NK-92 (cell line): Measurements from ENCODE around the gene NOD2.

Experiments used
- DNase-seq: peaks from one replicate; lab custom pipeline; 2025; ENCODE audit not compliant: unreplicated experiment; lab: John Stamatoyannopoulos, UW

Gene NOD2

DNA sequence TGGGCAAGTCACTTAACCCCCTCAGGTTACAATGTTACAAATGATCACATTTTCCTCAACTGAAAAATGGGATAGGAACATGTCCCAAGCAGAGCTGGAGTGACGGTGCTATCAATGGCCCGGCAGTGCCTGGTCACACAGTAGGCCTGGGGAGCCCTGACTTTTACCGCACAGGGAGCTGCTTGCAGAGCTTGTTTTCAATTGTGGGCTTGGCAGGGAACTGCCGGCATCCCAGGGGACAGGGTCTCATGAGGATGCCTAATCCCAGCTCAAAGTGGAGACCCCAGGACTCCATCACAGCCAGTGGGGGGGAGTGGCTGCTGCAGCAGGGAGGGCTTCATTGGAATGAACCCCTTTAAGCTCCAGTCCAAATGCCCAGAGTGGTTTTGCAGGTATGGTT is 23.7 kb upstream of the NOD2 start:
- no peak for DNase-seq

DNA sequence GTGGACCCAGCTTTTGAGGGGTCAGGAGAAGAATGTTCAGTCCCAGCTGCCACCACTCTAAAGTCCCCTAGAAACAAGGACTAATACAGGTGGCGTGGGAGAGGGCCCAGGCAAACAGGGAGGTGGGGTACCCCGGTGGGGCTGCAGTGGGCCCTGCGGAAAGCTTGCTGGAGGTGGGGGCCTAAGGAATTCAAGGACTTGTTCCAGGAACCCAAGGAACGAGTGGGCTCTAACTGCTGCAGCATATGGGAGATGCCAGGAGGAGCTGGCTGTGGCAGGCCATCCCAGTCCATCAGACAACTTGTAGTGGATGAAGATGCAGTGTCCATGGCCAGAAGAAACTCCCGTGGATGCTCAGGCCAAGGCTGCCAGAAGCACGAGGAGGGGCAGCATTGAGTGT is 22.9 kb upstream of the NOD2 start:
- DNase-seq: no peak

DNA sequence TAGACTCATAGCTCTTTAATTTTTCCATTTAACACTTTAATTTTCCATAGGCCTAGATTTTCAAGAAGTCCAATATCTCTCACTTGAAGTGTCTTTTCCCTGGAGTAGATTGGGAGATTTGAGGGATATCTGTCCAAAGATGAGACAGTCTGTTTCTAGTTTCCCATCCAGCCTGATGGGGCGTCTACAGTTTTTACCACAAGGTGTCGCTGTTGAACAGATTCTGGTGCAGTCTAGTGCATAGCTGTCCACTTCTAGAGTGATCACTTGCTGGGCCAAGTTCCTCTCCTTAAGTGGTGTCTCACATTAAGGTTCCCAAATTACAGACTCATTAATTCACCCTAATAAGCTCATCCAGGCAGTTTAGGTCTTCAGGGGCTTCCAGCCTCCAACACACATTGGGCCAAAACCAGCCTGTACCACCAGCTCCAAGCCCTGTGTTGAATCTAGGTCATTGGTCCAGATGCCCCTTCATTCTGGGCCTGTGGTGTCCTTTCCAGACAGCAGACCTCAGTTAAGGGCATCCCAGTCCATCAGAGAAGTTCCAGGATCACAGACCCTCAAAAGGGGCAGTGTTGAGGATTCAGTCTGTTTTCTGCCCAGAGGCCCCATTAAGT is 21.7 kb upstream of the NOD2 start:
- DNase-seq: no peak

DNA sequence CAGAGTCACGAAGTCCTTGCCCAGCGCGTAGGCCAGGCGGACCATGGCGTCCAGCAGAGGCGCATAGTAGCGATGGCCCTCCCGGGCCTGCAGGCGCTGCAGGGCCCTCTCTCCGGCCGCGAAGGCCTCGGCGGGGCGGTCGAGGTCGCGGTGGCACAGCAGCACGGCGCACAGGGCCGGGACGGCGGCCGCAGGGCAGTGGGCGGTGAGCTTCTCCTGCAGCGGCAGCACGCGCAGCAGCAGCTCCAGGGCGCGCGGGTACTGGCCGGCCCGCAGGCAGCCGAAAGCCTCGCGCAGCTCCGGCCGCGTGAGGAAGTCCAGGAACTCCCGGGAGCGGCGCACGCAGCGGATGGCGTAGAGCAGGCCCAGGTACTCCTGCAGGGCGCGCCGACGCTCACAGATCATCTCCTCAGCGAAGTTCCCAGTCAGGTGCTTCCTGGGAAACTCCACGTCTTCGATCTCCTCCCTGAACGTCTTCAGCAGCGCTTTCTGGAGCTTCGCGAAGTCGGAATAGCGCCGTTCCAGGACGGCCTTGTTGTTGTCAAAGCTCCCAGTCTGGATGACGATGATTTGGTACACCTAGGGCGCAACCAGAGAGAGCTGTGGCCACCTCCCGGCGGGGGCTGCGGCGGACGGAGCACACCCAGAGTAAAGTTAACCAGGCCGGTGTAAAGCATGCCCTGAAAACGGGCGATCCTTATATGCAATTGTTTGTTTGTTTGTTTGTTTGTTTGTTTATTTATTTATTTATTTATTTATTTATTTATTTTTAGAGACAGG is 19.7 kb upstream of the NOD2 start:
- DNase-seq: no peak

DNA sequence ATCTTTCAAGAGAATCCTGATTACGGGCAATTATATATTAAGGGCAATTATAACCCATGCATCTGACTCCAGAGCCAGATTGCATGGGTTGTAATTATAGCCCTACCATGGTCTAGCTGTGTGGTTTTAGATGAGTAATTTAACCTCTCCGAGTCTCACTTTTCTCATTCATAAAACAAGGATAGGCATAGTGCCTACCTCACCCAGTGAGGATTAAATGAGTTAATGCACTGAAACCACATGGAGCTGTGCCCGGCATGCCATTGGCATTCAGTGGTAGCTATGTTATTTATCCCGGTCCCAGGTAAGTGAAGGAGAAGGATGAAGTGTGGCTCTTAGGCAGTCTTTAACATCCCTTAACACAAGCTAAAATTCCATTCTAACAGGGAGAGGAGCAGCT is 18.6 kb upstream of the NOD2 start:
- DNase-seq: no peak

DNA sequence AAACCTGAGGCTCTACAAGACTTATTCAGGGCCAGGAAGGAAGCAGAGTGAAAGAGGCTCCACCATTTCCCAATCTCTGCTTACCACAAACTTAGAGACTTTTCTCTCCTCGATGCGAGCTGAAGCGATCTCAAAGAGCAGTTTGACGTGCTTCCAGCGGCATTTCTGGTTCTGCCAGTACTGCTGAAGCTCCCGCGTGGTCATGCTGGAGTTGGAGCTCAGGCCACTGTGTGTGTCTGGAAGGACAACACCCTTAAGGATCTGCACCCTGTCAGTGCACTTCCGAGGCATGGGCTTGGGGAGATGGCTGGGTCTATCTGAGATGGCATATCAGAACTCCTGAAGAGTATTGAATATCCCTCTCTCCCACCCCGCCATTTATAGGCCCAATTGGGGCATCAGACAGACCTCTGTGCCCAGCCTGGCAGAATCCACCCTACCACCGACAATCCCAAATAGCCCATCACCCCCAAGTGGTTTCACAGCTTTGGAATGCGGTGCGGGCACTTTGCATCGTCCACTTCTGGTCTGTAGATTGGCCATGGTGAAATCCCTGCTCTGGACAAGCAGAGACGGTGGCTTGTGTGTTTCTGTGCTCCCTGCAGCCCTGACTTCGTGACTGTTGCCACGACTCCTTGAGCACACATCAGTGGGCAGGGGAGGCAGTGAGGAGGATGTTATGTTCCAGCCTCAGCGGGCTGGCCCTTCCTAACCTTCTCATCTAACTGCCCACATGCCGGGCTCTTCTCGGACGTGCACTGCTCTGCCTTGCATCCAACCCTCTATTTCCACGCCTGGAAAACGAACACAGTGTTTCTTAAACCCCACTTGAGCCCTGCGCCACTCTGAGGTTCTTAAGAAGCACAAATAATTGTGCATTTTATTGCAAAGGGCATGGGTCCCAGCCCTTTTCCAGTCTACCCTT is 17.5 kb upstream of the NOD2 start:
- no peak for DNase-seq

DNA sequence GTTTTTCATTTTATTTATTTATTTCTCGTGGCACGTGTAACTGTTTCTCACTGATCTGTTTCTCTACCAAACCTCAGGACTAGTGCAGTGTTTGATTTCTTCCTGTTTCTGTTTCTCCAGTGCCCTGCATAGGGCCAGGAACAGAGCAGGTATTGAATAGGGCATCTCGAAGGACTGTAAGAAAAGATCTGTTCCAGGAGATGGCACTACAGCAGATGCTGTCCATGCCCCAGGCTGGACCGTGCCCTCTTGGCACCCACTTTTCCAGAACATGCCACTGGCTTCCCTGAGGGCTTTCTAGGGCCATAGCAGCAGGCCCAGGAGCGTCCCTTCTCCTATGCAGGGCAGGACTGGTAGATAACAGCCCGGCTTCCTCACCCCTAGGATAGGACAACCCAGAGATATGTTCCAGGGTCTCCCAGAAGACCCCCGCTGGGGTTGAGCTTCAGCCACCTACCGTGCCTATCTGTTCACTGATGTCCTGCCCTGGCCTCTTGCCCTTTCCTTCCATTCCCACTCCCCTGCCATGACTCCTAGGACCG is 16.7 kb upstream of the NOD2 start:
- DNase-seq: no peak

DNA sequence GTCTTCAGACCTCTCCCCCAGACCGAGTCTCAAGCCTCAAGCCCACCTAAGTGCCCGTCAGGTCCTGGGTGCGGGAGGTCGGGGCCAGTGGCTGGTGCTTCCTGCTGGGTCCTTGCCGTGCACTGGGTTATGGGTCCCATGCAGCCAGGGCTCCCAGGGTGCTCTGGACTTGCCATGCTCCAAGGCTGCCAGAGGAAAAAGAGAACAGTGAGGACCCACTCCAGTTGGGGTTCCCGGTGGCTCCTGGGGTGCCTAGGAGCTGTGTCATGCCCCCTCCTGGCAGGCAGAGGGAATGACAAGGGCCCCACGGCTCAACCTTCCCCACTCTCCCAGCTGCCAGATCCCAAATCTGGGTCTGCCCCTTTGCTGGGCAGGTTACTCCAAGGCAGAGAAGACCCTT is 16.1 kb upstream of the NOD2 start:
- DNase-seq: no peak

DNA sequence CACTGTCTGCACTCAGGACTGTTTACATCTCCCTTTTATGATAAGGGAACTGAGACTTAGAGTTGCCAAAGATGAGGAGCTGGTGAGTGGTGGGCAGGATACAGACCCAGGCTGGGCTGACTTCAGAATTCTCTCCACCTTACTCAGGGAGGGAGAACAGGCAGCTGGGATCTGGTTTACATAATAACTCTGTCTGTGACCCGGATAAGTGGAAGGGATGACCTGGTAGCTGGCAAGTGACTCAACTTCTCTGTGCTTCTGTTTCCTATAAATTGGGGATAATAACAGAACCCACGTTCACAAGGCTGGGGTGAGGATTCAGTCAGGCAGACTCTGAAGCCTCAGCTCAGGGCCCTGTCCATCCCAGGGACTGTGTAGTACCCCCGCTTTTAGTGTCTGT is 14.9 kb upstream of the NOD2 start:
- no peak for DNase-seq

DNA sequence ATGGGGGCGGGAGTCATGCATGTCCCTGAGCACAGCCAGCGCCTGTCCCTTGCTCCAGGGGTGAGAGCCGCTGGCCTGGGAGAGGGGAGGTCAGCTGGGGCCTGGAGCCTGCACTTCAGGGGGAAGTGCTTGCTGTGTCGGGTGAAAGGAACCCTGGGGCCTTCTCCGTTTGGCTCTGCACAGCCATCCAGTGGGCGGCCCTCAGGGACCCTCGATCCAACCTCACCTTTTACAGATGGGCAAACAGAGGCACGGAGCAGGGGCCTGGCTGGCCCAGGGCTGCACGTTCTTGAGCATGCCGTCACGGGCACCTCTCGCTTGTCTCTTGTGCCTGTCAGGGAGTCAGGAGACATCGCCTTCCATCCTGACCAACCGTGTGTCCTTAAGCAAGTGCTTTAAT is 14.1 kb upstream of the NOD2 start:
- DNase-seq: no peak

DNA sequence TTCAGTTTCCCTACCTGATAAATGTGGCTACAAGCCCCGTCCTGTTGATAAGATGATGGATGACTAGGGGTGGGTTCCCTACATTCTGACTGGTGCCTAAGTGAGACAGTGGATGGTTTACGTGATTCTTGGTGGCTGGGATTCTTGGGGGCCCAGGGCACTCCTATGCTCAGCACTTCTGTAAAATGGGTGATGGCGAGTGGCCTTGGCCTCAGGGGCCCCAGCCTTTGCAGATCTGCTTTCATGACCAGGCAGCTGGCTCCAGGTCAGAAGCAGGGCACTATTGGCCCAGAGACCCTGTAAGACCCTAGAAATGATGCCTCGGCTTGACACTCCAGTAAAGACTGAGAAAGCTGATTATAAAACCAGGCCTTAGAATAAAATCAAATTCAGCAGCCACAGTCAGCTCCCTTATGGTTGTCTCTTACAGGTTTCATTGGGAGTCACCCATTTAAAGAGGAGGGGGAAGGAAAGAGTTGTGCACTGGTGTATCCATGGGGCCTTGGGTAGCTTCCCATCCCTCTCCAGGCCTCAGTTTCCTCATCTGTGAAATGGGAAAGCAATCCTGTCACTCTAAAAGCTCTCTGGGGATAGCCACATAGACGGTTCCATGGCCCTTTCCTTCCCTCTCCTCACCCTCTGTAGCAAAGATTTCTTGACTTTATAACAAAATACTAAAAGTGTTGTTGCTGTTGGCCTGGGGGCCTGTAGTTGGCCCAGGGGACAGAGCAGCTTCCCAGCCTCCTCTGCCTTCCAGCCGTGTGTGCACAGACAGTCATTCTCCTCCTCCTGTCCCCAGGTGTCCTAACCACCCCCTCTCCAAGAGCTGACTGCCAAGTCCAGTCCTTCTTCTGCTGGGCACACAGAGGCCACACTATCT is 13.5 kb upstream of the NOD2 start:
- no peak for DNase-seq

DNA sequence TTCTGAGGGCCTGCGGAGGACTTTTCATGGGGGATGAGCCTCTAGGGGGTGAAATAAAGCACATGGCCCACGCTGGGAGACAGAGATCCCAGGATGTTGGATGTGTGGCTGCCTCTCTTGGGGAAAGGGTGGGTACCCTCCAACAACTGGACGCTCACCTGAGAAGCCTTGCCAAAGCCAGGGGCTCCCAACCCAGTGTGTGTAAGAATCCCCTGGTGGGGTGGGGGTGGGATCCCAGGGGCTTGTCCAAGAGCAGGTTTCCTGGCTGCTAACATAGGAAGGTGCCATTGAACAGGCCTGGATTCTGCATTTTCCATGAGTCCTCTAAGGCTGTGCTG is 12.9 kb upstream of the NOD2 start:
- DNase-seq: no peak

DNA sequence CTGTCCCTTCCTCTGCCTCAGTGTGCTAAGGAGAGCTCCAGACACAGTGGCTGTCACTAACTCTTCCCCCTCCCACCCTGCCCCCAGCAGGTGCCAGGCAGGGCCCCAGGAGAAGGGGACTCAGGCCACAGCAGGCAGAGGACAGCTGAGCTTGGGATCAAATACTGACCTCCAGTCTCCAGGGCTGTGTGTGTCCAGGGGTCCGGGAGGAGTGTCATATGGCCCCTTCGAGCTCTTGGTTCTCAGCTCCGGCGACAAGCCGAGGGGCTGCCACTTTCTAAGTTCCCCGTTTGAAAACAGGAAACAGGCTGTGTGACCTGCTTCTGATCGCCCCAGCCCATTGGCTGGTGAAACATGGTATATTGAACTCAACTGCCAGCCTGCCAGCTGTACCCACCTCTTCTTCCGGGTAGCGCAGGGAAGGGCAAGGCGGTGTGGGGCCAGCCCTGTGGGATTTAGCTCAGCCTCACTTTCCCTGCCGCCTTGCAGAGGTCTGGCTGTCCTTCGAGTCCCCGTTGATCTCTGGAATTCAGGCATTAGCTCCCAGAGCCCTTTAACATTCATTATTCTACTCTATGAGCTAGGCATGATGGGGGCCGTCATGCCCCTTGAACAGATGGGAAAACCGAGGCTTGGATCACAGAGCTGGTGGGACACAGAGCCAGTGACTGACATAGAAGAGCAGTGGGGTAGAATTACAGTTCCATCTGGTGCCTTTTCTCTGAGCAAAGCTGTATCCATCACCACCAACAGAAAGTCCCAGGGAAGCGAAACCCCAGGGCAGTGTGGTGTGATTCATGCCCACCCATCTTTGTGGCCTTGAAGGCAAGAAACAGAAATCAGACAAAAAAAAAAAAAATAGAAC is 12.2 kb upstream of the NOD2 start, which contains the start of gene SNX20:
Gene SNX20 (minus strand): TSS at position 292 of the 865 bp plus-strand sequence. CDS start 3,786 bp downstream, outside the sequence.
- no peak for DNase-seq

DNA sequence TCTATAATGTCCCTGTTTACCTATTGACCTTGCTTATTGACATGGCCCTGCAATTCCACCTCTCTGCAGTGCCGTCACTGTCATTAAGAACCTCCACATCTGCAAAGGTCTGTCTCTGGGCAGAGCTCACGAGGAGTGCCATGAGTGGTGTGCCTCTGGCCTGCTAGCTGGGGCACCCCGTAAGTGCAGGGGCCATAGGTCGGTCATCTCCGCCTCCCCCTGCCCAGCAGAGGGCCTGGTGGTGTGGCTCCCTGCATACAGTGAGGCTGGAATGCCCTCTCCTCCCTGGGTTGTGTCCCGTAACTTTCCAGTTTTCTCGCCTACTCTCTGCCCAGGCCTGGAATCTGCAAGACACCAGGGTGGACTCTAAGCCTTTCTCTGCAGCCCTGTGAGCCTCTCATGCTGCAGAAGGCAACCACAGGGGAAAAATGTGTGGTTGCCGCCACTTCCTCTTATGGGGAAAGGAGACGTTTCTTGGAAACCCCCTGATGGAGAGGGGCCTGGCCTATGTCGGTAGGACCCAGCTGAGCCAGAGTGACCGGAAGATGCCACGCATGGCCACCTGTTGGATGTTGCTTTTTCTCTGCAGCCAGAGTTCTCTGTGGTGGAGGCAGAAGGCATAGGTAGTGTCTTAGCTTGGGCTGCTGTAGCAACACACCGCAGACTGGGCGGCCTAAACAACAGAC is 9.6 kb upstream of the NOD2 start:
- no peak for DNase-seq

DNA sequence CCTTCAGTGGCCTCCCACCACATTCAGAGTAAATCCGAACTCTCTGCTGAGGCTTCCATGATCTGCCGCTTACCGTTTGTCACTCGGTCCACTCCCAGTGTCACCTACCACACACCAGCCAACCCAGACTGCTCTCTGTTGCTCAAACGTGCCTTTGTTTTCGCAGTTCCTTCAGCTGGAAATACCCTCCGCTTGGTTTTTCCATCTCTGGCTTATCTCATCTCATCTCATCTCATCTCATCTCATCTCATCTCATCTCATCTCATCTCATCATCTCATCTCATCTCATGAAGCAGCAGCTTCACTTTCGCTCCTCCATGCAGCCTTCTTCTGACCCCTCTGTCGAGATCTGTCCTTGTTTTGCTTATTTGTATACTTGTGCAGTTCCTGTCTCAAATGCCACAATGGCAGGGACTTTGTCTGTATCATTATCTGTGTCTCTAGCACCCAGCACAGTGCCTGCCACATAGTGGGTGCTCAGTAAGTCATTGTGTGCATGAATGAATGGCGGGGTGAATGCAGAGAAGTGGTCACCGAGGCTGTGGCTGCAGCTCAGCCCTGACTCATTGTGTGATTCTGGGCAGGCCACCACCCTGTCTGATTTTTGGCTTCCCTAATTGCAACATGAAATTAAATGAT is 8.5 kb upstream of the NOD2 start:
- no peak for DNase-seq

DNA sequence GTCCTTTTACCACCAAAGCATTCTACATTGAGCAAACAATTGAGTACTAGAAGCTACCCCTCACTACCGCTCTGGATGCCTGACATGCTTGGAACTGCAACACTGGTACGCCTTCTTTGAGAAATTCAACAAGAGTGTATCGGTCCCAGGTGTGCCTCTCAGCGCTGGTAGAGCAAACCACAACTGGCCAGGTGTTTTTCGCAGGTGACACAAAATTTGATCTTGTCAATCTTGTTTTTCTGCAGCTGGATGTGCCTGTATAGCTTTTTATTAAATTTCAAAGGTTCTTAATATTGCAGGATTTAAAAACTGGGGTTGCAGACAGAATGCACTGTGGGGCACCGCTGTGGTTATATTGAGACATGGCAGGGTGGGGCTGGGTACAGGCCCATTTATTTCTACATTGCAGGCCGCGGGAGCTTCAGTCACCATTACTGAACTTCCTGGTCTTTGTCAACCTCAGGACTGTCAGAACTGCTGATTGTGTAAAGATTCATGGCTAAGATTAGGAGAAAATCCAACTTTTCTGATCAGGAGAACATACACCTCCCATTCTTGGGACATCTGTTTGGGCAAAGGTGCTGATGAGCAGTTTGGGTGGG is 7.8 kb upstream of the NOD2 start:
- no peak for DNase-seq

DNA sequence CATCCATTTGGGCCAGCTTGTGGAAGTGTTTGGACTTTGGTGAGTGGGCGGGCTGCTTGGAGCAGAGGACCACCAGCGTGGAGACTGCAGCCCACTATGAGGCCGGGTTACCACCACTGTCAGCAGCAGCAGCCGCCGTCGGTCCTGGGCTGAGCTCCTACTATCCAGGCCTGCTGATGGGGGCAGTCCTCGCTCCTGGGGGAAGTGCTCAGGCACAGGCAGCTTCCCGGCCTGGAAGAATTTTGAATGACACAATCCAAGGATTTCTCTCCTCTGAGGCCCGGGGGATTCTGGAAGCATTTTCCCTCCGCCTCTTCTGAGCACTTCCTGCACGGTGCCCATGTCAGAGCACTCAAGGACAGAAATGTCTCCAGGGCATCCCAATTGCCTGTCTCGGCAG is 5.3 kb upstream of the NOD2 start:
- no peak for DNase-seq

DNA sequence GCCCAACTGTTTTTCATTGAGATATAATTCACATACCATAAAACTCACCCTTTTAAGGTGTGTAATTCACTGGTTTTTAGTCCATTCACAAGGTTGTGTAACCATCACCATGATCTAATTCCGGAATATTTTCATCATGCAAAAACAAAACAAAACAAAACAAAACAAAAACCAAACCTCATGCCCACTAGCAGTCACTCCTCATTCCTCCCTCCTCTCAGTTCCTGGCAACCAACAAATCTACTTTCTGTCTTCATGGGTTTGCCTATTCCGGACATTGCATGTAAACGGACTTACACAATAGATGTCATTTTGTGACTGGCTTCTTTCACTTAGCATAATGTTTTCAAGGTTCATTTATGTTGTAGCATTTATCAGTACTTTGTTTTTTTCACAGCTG is 4.5 kb upstream of the NOD2 start:
- DNase-seq: no peak
